Raji (cell line): Measurements from ENCODE around the gene DEPDC5.

Experiments
- POLR2A ChIP-seq: IDR thresholded peaks from 2 replicates; pipeline ENCODE4 v1.6.1; 2011; ENCODE audit warnings: low read depth, low read length, control low read depth; ENCODE audit not compliant: insufficient read depth

Gene DEPDC5

DNA sequence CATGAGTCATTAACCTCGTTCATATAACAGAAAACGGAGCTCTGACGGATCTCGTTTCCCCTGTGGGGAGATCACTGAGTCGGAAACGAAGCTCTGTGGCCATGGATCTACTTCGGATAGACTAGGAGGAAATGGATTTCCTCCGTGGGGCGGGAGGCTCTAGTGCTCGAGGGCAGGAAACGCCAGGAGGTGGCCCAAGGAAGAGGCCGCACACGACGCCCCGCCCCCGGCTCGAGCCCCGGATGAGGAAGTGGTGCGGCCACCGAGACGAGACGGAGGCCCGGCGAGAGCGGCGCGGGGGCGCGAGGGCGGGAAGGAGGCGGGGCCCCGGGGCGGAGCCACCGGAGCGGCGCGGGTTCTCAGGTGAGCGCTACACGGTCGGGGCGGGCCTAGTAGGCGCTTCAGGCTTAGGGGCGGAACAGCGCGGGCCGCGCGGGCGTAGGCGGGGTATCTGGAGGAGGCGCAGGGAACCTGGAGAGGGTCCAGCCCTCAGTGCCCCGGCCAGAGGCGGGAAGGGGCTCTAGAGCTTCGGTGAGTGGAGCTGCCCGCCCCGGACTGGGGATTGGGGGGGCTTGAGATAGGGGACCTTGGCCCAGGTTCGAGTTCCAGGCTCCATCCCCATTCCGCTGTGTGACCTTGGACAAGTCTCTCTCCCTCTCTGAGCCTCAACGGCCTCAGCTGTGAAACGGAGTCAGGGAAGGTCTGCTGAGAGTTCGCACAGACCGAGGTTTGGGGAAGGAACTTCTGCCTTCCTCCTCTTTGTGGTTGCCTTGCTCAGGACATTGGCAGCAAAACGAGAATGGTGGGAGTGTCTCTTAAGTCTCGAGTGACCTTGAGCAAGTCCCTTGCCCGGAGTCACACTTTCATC, at the start of gene DEPDC5:
TSS of gene DEPDC5 (plus strand) at position 386 of the 868 bp plus-strand sequence. CDS start 903 bp downstream, outside the sequence.
- TF ChIP-seq POLR2A, result peak; percentile 86

DNA sequence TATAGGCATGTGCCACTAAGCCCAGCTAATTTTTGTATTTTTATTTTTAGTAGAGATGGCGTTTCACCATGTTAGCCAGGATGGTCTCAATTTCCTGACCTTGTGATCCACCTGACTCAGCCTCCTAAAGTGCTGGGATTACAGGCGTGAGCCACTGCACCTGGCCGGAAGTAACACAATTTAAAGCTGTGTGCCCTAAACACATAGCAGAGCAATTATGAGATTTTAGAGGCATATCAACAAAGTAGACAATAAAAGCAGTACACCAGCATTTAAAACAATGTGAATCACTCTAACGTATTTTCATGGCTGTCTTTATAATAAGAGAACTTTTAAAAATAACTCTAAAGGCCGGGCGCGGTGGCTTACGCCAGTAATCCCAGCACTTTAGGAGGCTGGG, 46.3 kb upstream of the DEPDC5 start:
- no peak for TF ChIP-seq POLR2A

DNA sequence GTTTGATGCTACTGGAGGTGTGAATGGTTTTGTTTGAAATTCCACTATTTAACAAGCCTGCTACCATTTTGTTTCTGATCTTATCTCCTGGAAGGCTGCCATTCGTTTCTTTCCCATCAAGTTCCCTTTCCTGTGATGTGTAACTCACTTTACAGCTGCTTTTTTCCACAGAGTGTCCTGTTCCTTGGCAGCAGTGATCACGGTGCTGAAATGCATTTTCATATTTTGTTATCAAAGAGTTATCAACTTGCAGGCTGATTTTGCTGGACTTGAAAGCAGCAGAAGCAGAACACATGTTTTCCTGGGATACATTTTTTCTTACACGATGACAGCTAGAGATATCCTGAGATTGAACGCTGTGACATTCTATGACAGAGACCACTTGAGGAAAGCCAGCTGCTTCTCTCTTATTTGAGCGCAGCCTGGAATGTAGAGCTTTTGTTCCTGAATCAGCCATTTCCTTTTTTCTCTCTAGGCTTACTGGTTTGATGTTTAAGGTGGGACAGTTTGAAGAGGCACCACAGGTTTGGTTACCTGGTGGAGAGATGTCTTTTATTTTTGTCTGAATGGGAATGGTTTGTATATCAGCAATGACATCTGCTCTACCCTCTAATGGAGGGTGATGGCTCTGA, 38.6 kb upstream of the DEPDC5 start:
- no peak for TF ChIP-seq POLR2A

DNA sequence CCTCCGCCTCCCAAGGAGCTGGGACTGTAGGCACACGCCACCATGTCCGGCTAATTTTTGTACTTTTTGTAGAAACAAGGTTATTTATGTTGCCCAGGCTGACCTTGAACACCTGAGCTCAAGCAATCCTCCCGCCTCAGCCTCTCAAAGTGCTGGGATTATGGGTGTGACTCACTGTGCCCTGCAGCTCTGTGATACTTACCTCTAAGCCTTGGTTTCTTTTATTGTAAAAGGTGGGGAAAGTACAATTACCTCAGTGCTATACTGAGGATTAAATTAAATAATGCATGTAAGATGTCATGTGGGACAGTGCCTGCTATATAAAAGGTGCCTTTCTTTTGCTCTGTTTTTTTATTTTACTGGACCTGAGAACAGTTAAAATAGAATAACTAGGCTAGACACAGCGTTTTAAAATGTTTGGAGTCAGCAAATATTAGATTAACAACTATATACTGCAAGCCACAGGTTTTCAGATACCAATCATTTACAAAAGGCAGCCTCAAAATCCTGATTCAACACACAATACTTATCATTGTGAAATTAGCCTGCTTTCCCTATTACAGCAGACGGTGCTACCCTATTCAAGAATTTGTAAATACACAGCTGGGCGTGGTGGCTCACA, 33.9 kb upstream of the DEPDC5 start:
- TF ChIP-seq POLR2A, result no peak

DNA sequence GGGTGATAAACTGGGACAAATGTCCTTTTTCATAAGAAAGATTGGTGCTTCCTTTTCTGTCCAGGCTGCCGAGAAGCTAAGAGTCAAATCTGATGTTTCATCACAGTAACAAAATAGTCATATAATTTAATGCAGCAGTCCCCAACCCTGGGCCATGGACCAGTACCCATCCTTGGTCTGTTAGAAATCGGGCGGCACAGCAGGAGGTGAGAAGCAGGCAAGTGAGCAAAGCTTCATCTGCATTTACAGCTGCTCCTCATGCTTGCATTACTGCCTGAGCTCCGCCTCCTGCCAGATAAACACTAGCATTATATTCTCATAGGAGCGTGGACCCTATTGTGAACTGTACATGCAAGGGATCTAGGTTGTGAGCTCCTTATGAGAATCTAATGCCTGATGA, 30.1 kb upstream of the DEPDC5 start:
- no peak for TF ChIP-seq POLR2A

DNA sequence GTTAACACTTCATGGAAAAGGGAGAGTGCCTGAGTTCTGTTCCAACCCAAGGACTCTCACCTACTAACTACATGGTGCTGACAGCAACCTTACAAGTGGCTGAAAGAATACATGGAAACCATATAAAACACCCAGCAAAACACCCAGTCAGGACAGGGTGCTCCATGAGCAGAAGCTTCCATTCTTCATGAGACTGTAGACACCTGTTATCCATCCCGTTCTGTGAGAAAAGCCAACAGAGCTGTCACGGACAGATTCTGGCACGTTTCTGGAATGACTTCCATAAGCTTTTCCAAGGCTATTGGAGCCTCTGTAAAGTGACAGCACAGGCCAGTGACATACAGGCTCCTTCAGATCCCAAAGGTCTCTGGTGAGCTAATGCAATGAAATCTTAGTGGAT, 27.1 kb upstream of the DEPDC5 start:
- no peak for TF ChIP-seq POLR2A

DNA sequence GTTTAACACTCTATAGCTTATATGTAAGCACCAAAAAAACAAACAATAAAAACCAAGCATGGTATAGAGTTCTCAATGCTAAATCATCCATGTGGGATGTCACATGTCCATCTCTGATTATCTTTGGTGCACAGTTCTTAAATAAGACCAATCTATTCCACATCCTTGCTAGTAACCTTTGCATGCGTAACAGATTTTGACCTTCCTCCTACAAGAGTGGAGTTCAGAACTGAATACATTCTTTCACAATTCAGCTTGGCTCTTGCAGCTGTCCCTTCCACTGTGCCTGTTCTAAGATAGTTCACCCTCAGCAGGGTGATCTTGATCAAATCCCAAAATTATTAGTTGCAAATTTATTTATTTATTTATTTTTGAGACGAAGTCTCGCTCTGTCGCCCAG, 25.0 kb upstream of the DEPDC5 start:
- TF ChIP-seq POLR2A, result no peak

DNA sequence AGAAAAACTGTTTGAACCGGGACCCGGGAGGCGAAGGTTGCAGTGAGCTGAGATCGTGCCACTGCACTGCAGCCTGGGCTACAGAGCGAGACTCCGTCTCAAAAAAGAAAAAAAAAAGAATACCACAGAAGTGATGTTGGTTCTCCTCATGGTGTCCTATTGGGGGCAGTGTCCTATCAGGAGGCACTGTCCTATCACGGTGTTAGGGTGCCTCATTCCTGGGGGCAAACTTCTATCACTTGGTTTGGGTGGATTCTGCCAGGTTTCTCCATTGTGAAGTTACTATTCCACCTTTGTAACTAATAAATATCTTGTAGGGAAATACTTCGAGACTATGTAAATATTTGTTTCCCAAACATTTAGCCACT, 23.5 kb upstream of the DEPDC5 start:
- no peak for TF ChIP-seq POLR2A

DNA sequence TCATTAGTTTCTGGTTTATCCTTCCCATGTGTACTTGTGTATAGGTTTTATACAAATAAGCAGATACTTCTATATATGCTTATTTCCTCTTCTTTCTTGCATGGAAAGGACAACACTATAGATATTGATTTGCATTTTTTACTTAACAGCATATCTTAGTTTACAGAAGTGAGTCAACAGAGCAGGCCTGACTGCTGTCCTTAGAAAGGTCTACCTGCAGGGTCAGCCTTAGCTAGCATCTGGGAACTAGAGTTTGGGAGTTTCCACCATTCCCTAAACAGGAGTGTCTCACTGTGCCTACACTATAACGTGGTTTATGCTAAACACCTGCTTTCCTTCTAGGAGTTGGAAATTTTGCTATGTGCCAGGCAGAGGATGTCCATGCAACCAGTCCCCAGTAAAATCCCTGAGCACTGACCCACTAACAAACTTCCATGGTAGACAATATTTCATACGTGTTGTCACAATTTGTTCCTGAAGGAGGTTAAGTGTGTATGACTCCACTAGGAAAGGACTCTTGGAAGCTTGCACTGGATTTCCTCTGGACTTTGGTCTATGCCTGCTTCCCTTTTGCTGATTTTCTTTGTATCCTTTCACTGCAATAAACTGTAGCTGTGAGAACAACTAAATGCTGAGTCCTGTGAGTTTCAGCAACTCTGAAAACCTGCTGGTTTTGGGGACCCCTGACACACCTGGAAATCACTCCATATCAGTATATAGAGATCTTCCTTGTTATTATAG, 21.6 kb upstream of the DEPDC5 start:
- TF ChIP-seq POLR2A, result no peak

DNA sequence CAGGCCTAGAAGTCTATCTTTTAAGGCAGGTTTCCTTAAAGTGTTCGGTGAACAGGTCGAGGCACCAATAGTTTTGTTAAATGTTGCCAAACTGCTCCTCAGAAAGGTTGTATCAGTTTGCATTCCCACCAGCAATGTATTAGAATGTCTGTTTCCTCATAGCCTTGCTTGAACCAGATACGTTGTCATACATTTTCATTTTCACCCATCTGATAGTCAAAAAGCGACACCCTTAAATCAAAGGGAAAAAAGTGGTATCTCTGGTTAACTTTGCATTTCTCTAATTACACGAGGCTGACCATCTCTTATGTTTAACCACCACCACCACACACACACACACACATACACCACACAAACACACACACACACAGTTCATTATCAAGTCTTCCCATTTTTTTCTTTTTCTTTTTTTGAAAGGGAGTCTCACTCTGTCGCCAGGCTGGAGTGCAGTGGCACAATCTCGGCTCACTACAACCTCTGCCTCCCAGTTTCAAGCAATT, 20.2 kb upstream of the DEPDC5 start:
- TF ChIP-seq POLR2A, result no peak

DNA sequence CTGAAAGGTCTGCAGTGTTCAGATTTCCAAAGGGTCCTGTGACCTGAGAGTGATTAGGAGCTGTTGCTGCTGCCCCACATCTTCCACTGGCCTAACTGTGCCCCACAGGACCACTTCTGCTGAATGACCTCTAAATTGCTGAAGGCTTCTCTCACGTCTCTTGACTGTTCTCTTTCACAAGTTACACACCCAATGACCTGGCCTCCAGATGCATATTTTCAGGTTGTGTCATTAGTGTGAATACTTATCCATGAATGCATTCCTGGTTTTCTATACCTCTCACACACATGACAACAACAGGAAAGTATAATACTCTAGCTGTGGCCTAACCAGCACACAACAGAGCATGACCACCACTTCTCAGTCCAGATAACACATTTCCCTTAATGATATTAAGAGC, 19.3 kb upstream of the DEPDC5 start:
- TF ChIP-seq POLR2A, result no peak

DNA sequence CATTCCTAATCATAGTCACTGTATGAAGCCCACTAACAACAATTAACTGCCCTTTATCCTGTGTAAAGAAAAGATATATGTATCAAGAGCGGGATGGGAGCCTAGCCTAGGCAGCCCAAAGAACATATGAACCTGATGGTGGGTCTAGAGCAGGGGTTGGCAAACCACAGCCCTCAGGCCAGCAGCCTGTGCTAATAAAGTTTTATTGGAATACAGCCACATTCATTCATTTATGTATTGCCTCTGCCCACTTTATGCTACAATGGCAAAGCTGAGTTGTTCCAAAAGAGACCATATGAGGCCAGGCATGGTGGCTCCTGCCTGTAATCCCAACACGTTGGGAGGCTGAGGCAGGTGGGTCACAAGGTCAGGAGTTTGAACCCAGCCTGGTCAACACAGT, 17.4 kb upstream of the DEPDC5 start:
- no peak for TF ChIP-seq POLR2A

DNA sequence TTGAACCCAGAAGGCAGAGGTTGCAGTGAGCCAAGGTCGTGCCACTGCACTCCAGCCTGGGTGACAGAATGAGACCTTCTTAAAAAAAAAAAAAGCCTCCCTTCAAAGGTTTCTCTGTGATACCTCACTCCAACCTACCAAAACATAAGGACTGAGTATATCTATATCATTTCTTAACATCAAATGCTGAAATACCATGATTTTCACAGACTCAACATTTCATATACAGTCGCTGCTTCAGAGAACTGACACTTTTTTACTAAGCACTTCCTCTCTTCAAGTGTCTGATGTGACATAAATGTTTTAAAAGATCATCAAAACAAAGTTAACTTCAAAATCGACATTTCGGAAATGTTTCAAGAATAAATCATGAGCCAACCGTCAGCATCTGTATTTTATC, 15.9 kb upstream of the DEPDC5 start:
- no peak for TF ChIP-seq POLR2A

DNA sequence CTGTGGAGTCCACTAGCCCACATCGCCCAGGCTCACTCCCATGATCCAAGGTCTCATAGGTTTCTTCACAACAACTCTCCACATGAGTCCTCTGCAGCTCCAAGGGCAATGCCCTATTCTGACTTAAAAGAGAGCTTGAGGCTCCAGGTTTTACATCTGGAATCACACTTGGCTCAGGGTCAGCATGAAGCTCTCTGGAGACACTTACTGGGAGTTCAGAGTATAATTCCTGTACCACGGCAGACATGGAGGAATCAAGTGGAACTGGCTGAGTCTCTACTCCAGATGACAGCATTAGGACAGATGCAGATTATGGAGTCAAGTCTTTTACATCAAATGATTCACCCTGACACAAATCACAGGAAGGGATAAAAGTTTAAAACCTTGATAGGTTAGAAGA, 15.3 kb upstream of the DEPDC5 start:
- TF ChIP-seq POLR2A, result no peak

DNA sequence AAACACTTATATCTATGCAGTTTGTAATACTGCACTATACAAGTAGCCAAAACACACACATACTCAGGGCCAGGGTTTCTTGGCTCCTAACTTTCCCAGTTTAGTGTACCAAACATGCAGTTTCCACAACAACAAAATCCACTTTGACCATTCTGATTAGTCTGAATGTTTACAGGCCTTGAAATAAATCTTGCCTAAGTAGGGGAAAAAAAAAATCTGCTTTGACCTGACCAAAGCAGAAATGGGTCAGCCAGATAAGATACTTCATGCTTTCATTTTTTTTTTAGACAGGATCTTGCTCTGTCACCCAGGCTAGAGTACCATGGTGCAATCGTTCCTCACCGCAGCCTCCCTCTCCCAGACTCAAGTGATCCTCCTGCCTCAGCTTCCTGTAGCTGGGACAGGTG, 14.0 kb upstream of the DEPDC5 start:
- TF ChIP-seq POLR2A, result no peak
